SKM-1 (cell line): ENCODE measurements around the gene CMTM6.
"Not testable (repeated sequence)": the region's sequence is repeated elsewhere in the genome, so short reads cannot be mapped to it uniquely, and the experiment has no call there.

Source experiments
- DNase-seq: peaks from one replicate; lab custom pipeline; 2025; ENCODE audit not compliant: unreplicated experiment; lab: John Stamatoyannopoulos, UW

Gene CMTM6, protein sequence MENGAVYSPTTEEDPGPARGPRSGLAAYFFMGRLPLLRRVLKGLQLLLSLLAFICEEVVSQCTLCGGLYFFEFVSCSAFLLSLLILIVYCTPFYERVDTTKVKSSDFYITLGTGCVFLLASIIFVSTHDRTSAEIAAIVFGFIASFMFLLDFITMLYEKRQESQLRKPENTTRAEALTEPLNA

DNA sequence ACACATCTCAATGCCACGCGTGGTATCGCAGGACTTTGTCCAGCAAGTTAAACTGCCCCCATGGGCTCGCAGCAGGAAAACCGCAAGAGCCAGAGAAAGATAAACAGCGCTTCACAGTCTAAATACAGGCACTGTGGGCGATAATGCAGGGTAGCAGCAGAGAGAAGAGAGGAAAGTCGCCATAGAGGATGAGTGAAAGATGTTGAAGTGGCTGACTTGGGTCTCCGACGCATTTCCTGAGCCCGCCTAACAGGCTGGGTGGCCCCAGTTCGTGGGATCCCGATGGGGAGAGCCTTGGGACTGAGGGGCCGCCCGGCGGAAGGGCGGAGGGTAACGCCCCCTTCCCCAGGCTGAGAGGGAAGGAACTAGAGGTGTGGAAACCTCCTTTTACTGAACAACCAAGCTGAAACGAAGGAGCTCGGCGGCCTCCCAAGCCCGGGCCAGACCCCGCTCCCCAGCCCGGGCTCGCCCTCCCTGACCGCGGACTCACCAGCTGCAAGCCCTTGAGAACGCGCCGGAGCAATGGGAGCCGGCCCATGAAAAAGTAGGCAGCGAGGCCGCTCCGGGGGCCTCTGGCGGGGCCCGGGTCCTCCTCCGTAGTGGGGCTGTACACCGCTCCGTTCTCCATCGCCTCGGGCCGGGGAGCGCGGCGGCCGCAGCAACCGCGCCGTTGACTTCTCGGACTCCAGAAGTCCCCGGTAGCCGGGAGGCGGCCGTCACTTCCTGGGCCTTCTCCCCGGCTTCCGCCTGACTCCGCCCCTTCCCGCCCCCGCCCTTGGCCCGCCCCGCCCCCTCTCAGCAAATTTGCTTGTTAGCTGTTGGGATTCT, at the start of gene CMTM6:
TSS of gene CMTM6 (minus strand) at position 735 of the 828 bp plus-strand sequence. CDS start at position 628, 107 bp downstream.
- DNase-seq, result peak; percentile 59

DNA sequence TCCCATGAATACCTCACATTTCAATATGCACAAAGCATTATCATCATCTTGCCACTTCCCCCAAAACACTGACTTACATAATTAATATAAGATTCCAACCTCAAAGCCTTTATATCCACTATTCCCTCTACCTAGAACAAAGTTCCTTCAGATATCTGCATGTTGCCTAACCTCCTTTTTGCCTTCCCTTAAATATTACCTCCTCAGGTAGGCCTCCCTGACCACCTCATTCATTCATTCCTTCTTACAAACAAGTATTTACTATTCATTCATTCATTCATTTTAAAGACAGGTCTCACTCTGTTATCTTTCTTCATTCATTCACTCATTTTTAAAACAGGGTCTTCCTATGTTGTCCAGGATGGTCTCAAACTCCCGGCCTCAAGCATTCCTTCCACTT, 49.4 kb upstream of the CMTM6 start:
- DNase-seq, result no peak

DNA sequence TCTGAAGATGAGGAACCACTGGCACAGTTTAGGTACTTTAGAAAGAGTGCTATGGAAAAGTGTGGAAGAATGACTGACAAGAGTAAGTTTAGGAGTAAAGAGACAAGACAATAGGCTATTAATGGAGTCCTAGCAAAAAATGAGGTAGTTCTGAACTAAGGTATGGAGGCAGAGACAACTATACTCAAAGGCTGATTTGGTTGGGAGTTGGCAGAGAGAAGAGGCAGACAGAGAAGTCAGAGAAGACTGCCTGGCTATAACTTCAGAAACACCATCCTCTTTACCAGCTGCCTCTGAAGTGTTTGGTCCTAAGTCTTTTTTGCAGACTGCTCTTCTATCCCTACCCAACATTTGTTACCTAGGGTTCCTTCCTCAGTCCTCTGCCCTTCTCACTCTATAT, 48.8 kb upstream of the CMTM6 start:
- DNase-seq, result no peak

DNA sequence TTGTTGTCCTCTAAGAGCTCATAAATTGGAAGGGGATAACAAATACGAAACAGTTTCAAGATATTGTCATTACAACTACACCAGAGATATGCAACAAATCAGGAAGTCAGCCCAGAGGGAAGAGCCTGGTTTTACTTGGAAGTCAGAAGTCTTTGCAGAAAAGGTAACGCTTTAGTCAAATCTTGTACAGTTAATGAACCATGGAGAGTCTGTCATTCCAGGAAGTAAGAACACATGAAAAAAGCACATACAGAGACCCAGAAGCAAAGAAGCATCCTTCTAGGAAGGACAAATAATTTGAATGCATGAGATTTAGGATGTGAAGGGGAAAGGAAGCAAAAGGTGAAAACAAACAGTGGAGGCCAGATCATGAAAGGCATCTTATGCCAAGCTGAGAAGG, 48.4 kb upstream of the CMTM6 start:
- no peak for DNase-seq

DNA sequence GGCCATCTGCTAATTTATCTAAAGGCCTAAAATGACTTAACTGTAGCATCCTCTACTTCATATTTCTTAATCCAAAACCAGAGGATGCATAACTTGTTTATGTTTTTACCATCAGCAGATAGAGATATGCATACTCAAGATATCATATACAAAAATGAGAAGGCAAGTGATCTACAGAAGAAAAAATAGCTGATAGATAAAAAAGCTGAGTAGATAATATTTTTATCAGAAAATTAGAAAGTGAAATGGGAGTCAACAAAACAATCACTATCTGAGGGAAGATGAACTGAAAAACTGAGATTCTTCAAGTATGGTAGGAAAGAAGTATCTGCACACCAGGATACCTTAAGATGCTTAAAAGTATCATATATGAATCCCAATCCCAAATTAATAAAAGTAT, 42.7 kb upstream of the CMTM6 start:
- DNase-seq, result no peak

DNA sequence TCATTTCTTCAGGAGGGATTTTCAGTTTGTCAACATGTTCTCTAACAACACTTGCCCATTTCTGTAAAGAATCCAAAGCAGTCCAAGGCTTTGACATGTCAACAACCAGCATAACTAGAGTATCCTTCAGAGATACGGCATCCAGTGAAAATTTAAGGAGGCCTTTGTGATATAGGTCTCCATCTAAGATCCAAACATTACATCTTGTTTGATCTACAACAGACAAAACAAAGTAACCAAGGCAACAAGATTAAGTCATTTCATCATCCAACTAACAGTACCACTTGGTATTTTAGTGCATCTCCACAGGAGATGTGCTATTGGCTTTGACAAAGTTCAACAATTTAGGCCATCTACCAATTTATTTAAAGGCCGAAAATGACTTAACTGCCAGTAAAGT, 42.2 kb upstream of the CMTM6 start:
- DNase-seq, result no peak

DNA sequence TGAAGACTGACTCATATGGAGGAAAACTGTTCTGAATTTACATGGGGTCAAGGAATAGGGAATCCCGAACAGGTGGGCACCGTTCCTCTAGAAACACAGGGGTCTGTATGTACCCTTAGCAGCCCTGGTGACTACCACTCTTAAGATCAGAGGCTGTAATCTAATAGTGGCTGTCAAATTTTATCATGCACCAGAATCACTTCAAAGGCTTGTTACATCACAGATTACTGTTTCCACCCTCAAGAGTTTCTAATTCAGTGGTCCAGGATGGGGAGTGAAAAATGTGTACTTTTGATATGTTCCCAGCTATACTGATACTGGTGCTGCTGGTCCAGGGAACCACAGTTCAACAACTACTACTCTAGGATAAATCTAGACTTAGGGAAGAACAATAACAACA, 40.2 kb upstream of the CMTM6 start:
- DNase-seq, result no peak

DNA sequence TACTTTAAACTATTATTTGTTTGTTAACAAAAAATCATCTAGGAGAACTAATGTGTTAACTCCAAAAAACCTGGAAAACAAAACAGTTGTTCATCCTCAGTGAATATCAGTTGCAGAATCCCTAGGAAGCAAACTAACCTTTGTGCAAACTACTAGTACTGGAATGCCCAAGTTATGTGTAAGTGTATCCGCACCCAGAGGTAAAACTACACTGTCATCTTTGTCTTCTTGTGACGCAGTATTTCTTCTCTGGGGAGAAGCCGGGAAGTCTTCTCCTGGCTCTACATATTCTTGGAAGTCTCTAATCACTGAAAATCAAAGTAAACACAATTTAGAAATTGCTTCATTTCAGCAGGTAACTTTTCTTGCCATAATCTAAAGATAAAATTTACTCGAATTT, 38.2 kb upstream of the CMTM6 start:
- no peak for DNase-seq

DNA sequence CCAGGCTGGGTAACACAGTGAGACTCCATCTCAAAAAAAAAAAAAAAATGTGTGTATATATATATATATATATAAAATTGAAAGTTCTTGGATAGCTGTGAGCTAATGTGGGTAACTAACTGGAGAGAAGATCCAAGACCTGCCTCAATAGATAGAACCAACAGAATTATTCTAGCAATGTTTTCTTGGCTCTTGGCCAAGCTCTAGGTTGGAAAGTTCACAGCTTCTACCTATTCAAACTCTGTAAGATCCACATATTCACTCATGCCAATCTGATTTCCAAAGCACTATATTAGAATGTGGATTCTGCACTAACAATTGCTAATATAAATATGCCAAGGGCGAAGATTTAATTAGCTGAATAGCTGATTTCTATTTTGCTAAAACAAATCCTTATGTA, 29.8 kb upstream of the CMTM6 start:
- DNase-seq, result no peak

DNA sequence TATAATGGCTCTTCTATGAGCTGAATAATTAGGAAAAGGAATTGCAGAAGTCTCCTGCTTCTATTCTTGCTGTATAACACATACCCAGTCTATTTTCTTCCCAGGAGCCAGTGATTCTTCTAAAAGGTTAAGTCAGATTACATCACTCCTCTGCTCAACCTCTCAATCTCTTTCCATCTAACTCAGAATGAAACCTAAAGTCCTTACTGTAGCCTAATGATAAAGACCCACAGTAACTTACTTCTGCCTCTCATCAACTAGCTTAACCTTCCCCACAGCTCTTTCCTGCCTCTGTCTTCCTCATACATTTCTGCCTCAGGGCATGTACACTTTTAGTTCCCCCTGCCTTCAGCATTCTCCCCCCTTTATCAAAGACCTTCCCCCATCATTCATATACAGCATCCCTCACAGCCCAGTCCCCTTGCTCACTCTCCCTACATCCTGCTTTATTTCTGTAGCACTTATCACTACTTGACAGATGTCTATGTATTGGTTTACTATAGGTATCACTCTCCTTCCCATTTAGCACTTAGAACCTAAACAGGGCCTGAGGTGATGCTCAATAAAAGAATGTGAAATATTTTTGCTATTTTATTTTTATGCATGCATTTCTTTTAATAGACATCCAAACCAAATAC, 28.5 kb upstream of the CMTM6 start:
- DNase-seq, result no peak

DNA sequence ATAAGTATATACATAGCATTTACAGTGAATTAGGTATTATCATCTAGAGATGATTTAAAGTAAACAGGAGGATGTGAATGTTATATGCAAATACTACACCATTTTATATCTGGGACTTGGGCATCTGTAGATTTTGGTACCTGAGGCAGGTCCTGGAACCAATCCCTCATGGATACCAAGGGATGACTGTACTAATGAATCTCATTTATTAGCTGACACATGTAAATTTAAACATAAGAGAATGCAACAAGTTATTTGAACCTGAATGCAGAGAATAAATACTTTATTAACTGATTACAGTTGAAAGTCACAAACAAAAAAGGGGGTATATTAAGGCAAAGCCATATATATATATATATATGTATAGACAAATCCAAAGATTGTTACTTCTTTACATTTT, 23.1 kb upstream of the CMTM6 start:
- DNase-seq, result no peak

DNA sequence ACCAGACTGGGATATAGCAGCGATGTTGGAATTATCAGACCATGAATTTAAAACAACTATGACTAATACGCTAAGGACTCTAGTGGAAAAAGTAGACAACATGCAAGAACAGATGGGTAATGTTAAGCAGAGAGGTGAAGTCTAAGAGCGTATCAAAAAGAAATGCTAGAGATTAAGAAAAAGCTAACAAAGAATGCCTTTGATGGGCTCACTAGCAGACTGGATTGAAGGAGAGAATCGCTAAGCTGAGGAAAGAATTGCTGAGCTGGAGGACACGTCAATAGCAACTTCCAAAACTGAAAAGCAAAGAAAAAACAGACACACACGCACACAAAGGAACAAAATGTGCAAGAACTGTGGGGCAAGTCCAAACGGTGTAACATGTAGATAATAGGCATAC, 20.0 kb upstream of the CMTM6 start:
- DNase-seq, result no peak

DNA sequence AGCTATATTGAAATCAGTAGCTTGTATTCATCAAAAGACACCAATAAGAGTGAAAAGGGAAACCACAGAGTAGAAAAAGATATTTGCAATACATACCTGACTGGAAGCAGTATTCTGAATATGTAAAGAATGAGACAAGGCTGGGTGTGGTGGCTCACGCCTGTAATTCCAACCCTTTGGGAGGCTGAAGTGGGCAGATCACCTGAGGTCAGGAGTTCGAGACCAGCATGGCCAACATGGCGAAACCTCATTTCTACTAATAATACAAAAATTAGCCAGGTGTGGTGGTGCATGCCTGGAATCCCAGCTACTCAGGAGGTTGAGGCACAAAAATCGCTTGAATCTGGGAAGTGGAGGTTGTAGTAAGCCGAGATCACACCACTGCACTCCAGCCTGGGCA, 16.3 kb upstream of the CMTM6 start:
- not testable (repeated sequence) for DNase-seq

DNA sequence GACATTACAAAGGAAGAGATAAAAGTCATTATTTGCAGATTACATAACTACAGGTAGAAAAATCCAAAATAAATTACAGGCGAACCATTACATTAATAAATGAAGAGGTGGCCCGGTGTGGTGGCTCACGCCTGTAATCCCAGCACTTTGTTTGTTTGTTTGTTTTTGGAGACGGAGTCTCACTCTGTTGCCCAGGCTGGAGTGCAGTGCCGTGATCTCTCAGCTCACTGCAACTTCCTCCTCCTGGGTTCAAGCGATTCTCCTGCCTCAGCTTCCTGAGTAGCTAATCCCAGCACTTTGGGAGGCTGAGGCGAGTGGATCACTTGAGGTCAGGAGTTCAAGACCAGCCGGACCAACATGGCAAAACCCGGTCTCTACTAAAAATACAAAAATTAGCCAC, 14.1 kb upstream of the CMTM6 start:
- DNase-seq, result not testable (repeated sequence)

DNA sequence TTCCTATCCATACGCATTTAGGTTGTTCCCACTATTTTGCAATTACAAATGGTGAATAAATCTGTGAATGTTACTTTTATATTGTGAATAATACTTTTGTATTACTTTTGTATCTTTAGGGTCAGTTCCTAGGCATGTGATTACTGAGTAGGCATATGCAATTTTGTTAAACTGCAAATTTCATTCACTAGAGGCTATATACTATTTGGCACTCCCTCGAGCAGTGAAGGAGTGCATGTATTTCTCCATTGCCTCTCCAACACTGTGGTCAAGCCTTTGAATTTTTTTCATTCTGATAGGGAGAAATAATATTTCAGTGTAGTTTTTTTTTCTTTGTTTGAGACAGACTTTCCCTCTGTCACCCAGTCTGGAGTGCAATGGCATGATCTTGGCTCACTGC, 8.4 kb upstream of the CMTM6 start:
- DNase-seq, result no peak

DNA sequence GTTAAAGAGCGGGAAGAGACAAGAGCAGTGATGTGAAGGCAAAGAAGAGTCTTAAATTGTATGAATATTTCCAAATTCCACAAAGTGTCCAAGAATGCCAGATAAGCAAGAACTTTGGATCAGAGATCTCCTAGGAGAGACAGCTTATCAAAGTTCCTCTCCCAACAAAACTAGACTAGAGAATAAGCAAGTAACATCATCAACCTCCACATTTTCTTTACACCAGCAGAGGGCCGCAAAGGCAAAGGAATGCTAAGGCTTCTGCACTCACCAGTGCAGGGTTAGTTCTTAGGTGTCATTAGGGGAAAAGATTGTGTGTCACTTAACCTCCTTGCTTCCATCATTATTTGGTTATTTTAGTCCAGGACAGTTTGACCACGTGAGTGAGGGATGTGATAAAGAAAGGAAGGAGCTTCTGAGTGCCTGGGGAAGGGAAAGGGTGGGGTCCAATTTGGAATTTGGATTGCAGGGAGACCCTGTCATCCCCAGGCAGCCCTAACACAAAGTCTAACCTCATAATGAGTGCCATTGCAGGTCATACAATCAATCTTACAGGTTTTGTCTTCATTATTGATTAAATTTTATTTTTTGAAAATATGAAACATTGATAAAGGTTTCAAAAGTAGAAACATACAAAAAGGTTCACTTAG, 7.5 kb upstream of the CMTM6 start:
- peak; percentile 14 for DNase-seq

DNA sequence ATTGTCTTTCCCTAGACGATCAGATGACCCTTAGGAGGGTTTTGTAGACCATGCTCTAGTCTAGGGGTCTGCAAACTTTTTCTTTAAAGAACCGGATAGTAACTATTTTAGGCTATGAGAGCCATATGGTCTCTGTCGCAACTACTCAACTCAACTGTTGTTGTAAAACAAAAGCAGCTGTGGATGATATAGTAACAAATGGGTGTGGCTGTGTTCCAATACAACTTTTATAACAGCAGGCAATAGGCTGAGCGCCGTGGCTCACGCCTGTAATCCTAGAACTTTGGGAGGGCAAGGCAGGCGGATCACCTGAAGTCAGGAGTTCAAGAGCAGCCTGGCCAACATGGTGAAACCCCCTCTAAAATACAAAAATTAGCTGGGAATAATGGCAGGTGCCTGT, 6.1 kb upstream of the CMTM6 start:
- no peak for DNase-seq

DNA sequence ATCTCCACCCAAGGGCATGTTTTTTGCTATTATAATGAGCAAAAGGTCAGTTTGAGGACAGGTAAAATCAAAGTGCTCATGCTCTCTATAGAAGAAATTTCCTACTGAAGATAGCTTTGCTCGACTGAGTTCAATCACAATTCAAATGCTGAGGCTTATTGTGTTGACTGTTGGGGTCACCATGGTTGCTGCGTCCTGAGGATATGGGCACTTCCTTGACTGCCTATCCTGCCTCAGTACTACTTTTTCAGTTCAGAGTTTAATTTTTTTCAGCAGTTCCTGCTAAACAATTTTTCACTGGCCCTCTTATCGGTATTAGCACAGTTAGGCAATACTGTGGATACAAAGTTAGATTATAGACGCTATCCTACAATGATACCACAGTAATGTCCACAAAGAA, 3.8 kb upstream of the CMTM6 start:
- no peak for DNase-seq

DNA sequence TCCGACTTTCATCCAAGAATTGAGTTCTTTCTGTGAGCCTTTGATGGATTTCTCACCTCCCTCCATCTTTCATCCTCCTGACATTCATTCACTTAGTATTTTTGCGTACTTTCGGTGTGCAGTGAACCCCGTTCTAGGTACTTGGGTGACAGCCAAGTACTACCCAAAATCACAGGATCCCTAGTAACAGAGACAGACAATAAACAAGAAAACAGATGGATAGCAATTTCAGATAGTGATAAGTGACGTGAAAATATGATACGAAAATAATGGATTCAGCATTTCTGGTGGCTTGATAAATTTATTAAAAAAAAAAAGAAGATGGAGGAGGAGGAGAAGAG, 264 bp upstream of the CMTM6 start:
- no peak for DNase-seq

DNA sequence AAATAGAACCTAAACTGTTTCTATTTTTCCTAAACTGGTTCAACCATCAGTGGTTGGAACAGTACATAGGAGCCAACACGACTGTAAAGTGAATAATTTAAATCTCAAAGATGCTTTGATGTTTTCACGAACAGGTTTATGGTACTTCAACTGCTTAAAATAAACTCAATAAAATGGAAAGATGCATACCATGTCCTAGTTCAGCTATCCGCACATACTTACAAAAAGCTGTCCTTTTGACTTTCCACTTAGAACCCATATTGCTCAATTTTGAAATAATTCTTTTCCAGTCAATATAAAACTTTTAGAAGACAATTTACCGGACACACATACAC, 902 bp downstream of the CMTM6 start:
- no peak for DNase-seq

DNA sequence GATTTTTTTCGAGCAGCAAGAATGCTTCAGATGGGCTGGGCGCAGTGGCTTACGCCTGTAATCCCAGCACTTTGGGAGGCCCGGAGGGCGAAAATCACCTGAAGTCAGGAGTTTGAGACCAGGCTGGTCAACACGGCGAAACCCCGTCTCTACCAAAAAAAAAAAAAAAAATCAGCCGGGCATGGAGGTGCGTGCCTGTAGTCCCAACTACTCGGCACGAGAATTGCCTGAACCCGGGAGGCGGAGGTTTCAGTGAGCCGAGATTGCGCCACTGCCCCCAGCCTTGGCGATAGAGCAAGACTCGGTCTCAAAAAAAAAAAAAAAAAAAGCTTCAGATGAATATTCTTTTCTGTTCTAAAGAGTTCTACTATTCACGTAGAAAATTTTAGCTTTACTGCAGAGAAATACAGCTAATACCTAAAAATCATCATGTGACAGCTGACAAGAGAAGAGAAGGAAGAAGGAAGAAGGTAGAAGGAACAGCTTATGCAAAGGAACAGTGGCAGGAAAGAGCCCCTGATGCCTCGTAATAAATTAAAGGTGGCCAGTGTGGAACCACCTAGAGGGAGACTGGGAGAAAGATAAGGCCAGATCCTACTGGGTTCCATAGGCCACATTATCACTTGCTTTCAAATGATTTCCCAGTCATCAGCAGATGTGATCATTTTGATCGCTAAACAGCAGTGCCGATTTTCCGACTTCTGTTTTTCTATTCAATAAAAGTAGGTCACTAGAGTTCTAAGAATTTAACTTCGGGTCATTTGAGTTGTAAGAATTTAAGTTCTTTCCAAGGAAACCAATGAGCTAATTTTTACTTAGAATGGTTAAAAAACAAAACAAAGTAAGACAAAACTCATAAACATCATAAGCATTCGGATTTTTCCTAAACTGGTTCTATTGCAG, 1.5 kb downstream of the CMTM6 start:
- DNase-seq, result no peak
